KMS-11 (cell line): ENCODE data around the gene LRIT2.

Experiments
- H2AFZ ChIP-seq: fragments of 200-600 bp; sonication (generic); 2 replicates; pipeline ENCODE4 v1.6.1; 2016; ENCODE audit warnings: antibody characterized with exemption, mixed run types, low read depth
- H3K27ac ChIP-seq: fragments of 200-600 bp; sonication (generic); 2 replicates; pipeline ENCODE4 v1.6.1; 2016; ENCODE audit warnings: mild to moderate bottlenecking, mixed run types
- H3K27me3 ChIP-seq: fragments of 200-600 bp; sonication (generic); 2 replicates; pipeline ENCODE4 v1.6.1; 2017; ENCODE audit warnings: mild to moderate bottlenecking, low read depth, mixed run types, moderate library complexity; ENCODE audit not compliant: insufficient read depth
- H3K36me3 ChIP-seq: fragments of 200-600 bp; sonication (generic); 2 replicates; pipeline ENCODE4 v1.6.1; 2017; ENCODE audit warnings: mild to moderate bottlenecking, mixed run types; ENCODE audit not compliant: insufficient read depth
- H3K4me1 ChIP-seq: fragments of 200-600 bp; sonication (generic); 2 replicates; pipeline ENCODE4 v1.6.1; 2016; ENCODE audit warnings: mild to moderate bottlenecking, low read depth, mixed run types; ENCODE audit not compliant: poor library complexity, severe bottlenecking
- H3K4me2 ChIP-seq: fragments of 200-600 bp; sonication (generic); 2 replicates; pipeline ENCODE4 v1.7.0; 2016; ENCODE audit warnings: mild to moderate bottlenecking, mixed run types
- H3K4me3 ChIP-seq: fragments of 200-600 bp; sonication (generic); IDR thresholded peaks from 2 replicates; pipeline ENCODE4 v1.6.1; 2017; ENCODE audit warnings: low read depth, low read length, mixed read lengths; ENCODE audit not compliant: insufficient read depth
- H3K79me2 ChIP-seq: fragments of 200-600 bp; sonication (generic); 2 replicates; pipeline ENCODE4 v1.6.1; 2016; ENCODE audit warnings: low read depth, mixed run types; ENCODE audit not compliant: insufficient read depth
- H3K9ac ChIP-seq: fragments of 200-600 bp; sonication (generic); 2 replicates; pipeline ENCODE4 v1.6.1; 2016; ENCODE audit warnings: mild to moderate bottlenecking, mixed run types
- H4K20me1 ChIP-seq: fragments of 200-600 bp; sonication (generic); 2 replicates; pipeline ENCODE4 v1.6.1; 2016; ENCODE audit warnings: mild to moderate bottlenecking, mixed run types; ENCODE audit not compliant: insufficient read depth
- TF ChIP-seq, protein P1 (sequence below): fragments of 200-600 bp; sonication (generic); conservative IDR thresholded peaks from 2 replicates; pipeline ENCODE4 v1.6.1; 2017; ENCODE audit warnings: low read depth, mild to moderate bottlenecking, antibody characterized with exemption, low read length, moderate library complexity, mixed read lengths

Gene LRIT2

GRCh38 chr10:84256510-84257342, 31.4 kb upstream of the LRIT2 start:
- no peak overlapping the region for H3K27ac ChIP-seq
- H2AFZ ChIP-seq: no peak overlapping the region
- no peaks in the 10 kb centered on the region for H4K20me1 ChIP-seq
- H3K79me2 ChIP-seq: no peaks in the 10 kb centered on the region
- no peaks in the 10 kb centered on the region for H3K36me3 ChIP-seq
- no peak overlapping the region for H3K4me2 ChIP-seq
- TF ChIP-seq, protein P1, sequence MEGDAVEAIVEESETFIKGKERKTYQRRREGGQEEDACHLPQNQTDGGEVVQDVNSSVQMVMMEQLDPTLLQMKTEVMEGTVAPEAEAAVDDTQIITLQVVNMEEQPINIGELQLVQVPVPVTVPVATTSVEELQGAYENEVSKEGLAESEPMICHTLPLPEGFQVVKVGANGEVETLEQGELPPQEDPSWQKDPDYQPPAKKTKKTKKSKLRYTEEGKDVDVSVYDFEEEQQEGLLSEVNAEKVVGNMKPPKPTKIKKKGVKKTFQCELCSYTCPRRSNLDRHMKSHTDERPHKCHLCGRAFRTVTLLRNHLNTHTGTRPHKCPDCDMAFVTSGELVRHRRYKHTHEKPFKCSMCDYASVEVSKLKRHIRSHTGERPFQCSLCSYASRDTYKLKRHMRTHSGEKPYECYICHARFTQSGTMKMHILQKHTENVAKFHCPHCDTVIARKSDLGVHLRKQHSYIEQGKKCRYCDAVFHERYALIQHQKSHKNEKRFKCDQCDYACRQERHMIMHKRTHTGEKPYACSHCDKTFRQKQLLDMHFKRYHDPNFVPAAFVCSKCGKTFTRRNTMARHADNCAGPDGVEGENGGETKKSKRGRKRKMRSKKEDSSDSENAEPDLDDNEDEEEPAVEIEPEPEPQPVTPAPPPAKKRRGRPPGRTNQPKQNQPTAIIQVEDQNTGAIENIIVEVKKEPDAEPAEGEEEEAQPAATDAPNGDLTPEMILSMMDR: no peak
- no peaks in the 10 kb centered on the region for H3K27me3 ChIP-seq
- no peak overlapping the region for H3K9ac ChIP-seq
- H3K4me1 ChIP-seq: no peaks in the 10 kb centered on the region
- H3K4me3 ChIP-seq: no peak overlapping the region

- H3K27ac ChIP-seq: no peak overlapping the region
- H3K36me3 ChIP-seq: no peaks in the 10 kb centered on the region
- H3K79me2 ChIP-seq: no peaks in the 10 kb centered on the region
- no peaks in the 10 kb centered on the region for H3K27me3 ChIP-seq
- no peak overlapping the region for H3K4me2 ChIP-seq
- no peaks in the 10 kb centered on the region for H3K4me1 ChIP-seq
- no peak overlapping the region for H3K9ac ChIP-seq
- H3K4me3 ChIP-seq: no peak overlapping the region
- no peaks in the 10 kb centered on the region for H4K20me1 ChIP-seq
- H2AFZ ChIP-seq: no peak overlapping the region
- TF ChIP-seq, protein P1: no peak
Measured at GRCh38 chr10:84254552-84255478, 29.5 kb upstream of the LRIT2 start.

DNA sequence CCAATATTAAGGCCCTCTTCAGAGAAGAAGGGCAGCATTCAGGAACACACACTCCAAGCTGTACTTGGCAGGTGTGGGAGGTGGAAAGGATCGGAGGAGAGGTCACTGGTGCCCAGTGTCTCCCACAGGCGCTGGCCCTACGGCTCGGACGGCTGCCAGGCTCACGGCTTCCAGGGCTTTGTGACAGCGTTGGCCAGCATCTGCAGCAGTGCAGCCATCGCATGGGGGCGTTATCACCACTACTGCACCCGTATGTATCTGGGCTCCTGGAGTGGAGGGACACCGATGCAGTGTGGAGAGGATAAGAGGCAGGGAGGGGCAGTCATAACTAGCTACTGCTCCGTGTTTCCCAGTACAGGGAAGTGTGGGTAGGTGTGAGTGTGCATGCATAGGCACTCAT, 23.4 kb upstream of the LRIT2 start:
- TF ChIP-seq, protein P1: no peak
- no peaks in the 10 kb centered on the region for H3K4me1 ChIP-seq
- H3K27ac ChIP-seq: no peak overlapping the region
- no peaks in the 10 kb centered on the region for H4K20me1 ChIP-seq
- no peaks in the 10 kb centered on the region for H3K27me3 ChIP-seq
- no peak overlapping the region for H3K4me2 ChIP-seq
- no peak overlapping the region for H3K9ac ChIP-seq
- no peak overlapping the region for H3K4me3 ChIP-seq
- H2AFZ ChIP-seq: no peak overlapping the region
- H3K36me3 ChIP-seq: no peaks in the 10 kb centered on the region
- no peaks in the 10 kb centered on the region for H3K79me2 ChIP-seq

- Histone ChIP-seq H3K36me3 (no peaks in the 10 kb centered on the region), H3K9ac (no peak overlapping the region), H3K4me3 (no peak overlapping the region), H3K79me2 (no peaks in the 10 kb centered on the region), H3K4me1 (no peaks in the 10 kb centered on the region), H3K27ac (no peak overlapping the region), H4K20me1 (no peaks in the 10 kb centered on the region), H3K27me3 (no peaks in the 10 kb centered on the region), H3K4me2 (no peak overlapping the region), H2AFZ (no peak overlapping the region)
- TF ChIP-seq, protein P1: no peak
Measured at GRCh38 chr10:84247496-84247895, 22.2 kb upstream of the LRIT2 start.
